GM12878 (cell line): ENCODE results near the gene PLPPR1. TPM values are rescaled to one million over a fixed set of nuclear protein-coding genes. Genes with fewer than 3 reads are reported as not detected.

Experiments
- ATAC-seq: fragments of 200-7000 bp; cut with Tn5 transposase; 3 replicates; pipeline ENCODE4 v1.9.1; 2020; ENCODE audit warnings: mild to moderate bottlenecking, moderate library complexity
- BruUV-seq: library from RNA; stranded (reverse); fragments of 400-500 nt; replicated peaks from 2 replicates; lab custom pipeline; 2021; lab: Mats Ljungman, UMichigan
- CTCF ChIA-PET: fragments of 300-600 bp; sonication (Branson Sonifier 250); formaldehyde crosslinking; extraction: SDS; loops from one replicate; lab custom pipeline; 2021; ENCODE audit warnings: inconsistent platforms; lab: Yijun Ruan, JAX
- POLR2A ChIA-PET: fragments of 350-600 bp; formaldehyde crosslinking; extraction: SDS; loops from one replicate; lab custom pipeline; 2021; ENCODE audit warnings: inconsistent platforms; lab: Charles Lee
- RAD21 ChIA-PET: fragments of 300-600 bp; sonication (Branson Sonifier 250); formaldehyde crosslinking; loops from one replicate; lab custom pipeline; 2023; ENCODE audit warnings: antibody characterized with exemption; ENCODE audit not compliant: unreplicated experiment; lab: Charles Lee
- SMC1A ChIA-PET: fragments of 300-600 bp; sonication (Branson Sonifier 250); formaldehyde crosslinking; loops from one replicate; lab custom pipeline; 2023; ENCODE audit not compliant: unreplicated experiment, uncharacterized antibody; lab: Charles Lee
- DNase-seq: peaks from one replicate; pipeline ENCODE4 v3.0.0-alpha.2; 2011; ENCODE audit warnings: low read depth, low spot score
- FAIRE-seq: peaks from 3 replicates; lab custom pipeline; 2011; peaks lifted over from hg19 to GRCh38; lab: Jason Lieb, UNC
- H2AFZ ChIP-seq: 2 replicates; pipeline ENCODE4 v1.6.0; 2011; ENCODE audit warnings: low read depth, low read length, control low read depth; ENCODE audit not compliant: control insufficient read depth
- H3K27ac ChIP-seq: 2 replicates; pipeline ENCODE4 v1.5.1; 2011; ENCODE audit warnings: control low read depth; ENCODE audit not compliant: control insufficient read depth, insufficient read depth
- H3K27me3 ChIP-seq, 2 experiments: replicated peaks in 1 of 2; 2 replicates each; pipeline versions ENCODE4 v1.6.0 to v1.6.1; 2011; ENCODE audit warnings: low read length in 1 of 2; ENCODE audit not compliant: control insufficient read depth in 2 of 2, insufficient read depth in 2 of 2
- H3K36me3 ChIP-seq, 2 experiments: 2 replicates each; pipeline ENCODE4 v1.5.1; 2011; ENCODE audit warnings: low read length in 1 of 2; ENCODE audit not compliant: control insufficient read depth in 2 of 2, insufficient read depth in 2 of 2
- H3K4me1 ChIP-seq: 2 replicates; pipeline ENCODE4 v1.6.1; 2011; ENCODE audit warnings: mild to moderate bottlenecking, low read length, moderate library complexity, mixed read lengths; ENCODE audit not compliant: control insufficient read depth, insufficient read depth
- H3K4me2 ChIP-seq: 2 replicates; pipeline ENCODE4 v1.6.0; 2011; ENCODE audit warnings: control low read depth; ENCODE audit not compliant: control insufficient read depth, insufficient read depth
- H3K4me3 ChIP-seq: fragments of 200-600 bp; sonication (generic); 2 replicates; pipeline ENCODE4 v1.5.1; 2016
- H3K79me2 ChIP-seq: 2 replicates; pipeline ENCODE4 v1.6.0; 2011; ENCODE audit warnings: low read length; ENCODE audit not compliant: control insufficient read depth, insufficient read depth
- H3K9ac ChIP-seq: 2 replicates; pipeline ENCODE4 v1.8.0; 2011; ENCODE audit warnings: low read length, control low read depth, mixed read lengths; ENCODE audit not compliant: control insufficient read depth, insufficient read depth
- H3K9me3 ChIP-seq: replicated peaks from 3 replicates; pipeline ENCODE4 v1.5.1; 2011; ENCODE audit warnings: mild to moderate bottlenecking, low read length; ENCODE audit not compliant: control insufficient read depth, insufficient read depth
- H4K20me1 ChIP-seq: 2 replicates; pipeline ENCODE4 v1.6.0; 2011; ENCODE audit not compliant: control insufficient read depth, insufficient read depth
- ESRRA ChIP-seq: IDR thresholded peaks from 2 replicates; pipeline ENCODE4 v1.6.1; 2012; ENCODE audit warnings: mild to moderate bottlenecking, low read length, improper control_type of control experiment
- EZH2 ChIP-seq: IDR thresholded peaks from 2 replicates; pipeline ENCODE4 v1.6.1; 2012; ENCODE audit warnings: low read depth, mild to moderate bottlenecking, control low read depth, inconsistent platforms, low read length, borderline replicate concordance; ENCODE audit not compliant: control insufficient read depth
- GABPA ChIP-seq: IDR thresholded peaks from 2 replicates; pipeline ENCODE4 v1.6.1; 2014; ENCODE audit warnings: antibody characterized with exemption, low read depth, mild to moderate bottlenecking, inconsistent platforms
- IRF4 ChIP-seq: IDR thresholded peaks from 2 replicates; pipeline ENCODE4 v1.6.1; 2011; ENCODE audit warnings: low read depth, low read length
- LARP7 ChIP-seq: fragments of 450-650 bp; IDR thresholded peaks from 2 replicates; pipeline ENCODE4 v1.6.1; 2017; ENCODE audit warnings: mild to moderate bottlenecking
- MEF2A ChIP-seq: IDR thresholded peaks from 2 replicates; pipeline ENCODE4 v1.6.1; 2011; ENCODE audit warnings: low read depth, mild to moderate bottlenecking, low read length, moderate library complexity; ENCODE audit not compliant: insufficient read depth
- NRF1 ChIP-seq: conservative IDR thresholded peaks from 2 replicates; pipeline ENCODE4 v1.6.1; 2011; ENCODE audit warnings: mild to moderate bottlenecking, low read depth, low read length, improper control_type of control experiment
- POLR2A ChIP-seq: IDR thresholded peaks from 2 replicates; pipeline ENCODE4 v1.6.1; 2011; ENCODE audit warnings: low read depth, mild to moderate bottlenecking, low read length
- RAD51 ChIP-seq: fragments of 450-650 bp; IDR thresholded peaks from 2 replicates; pipeline ENCODE4 v1.6.1; 2016; ENCODE audit warnings: moderate library complexity, mild to moderate bottlenecking, inconsistent platforms
- RFX5 ChIP-seq: IDR thresholded peaks from 2 replicates; pipeline ENCODE4 v1.6.1; 2011; ENCODE audit warnings: low read depth, low read length, improper control_type of control experiment
- STAT3 ChIP-seq: IDR thresholded peaks from 2 replicates; pipeline ENCODE4 v1.6.1; 2011; ENCODE audit warnings: low read depth, low read length, improper control_type of control experiment
- TARDBP ChIP-seq: IDR thresholded peaks from 2 replicates; pipeline ENCODE4 v1.6.1; 2016; ENCODE audit warnings: borderline replicate concordance
- YBX1 ChIP-seq: fragments of 450-650 bp; IDR thresholded peaks from 2 replicates; pipeline ENCODE4 v1.6.1; 2016; ENCODE audit warnings: antibody characterized with exemption
- ZBED1 ChIP-seq: IDR thresholded peaks from 2 replicates; pipeline ENCODE4 v1.6.1; 2016; ENCODE audit warnings: borderline replicate concordance
- ZNF217 ChIP-seq: fragments of 450-650 bp; IDR thresholded peaks from 2 replicates; pipeline ENCODE4 v1.6.1; 2017; ENCODE audit warnings: antibody characterized with exemption, mild to moderate bottlenecking
- ZNF622 ChIP-seq: fragments of 450-650 bp; IDR thresholded peaks from 2 replicates; pipeline ENCODE4 v1.6.1; 2017; ENCODE audit warnings: mild to moderate bottlenecking, inconsistent platforms
- WGBS: methylation state at CpG from one replicate; pipeline ENCODE4 v1.1.6; 2016; ENCODE audit warnings: low lambda C conversion rate; ENCODE audit not compliant: insufficient replicate concordance, insufficient coverage; ENCODE audit errors: missing lambda C conversion rate; 5-methylcytosine and 5-hydroxymethylcytosine counted together
- in situ Hi-C: fragments of 300-500 bp; cut with MboI; formaldehyde crosslinking; loops from 9 replicates; pipeline ENCODE4 v1.14.3; 2018; ENCODE audit warnings: mixed read lengths
- intact Hi-C: fragments of 100-400 bp; cut with micrococcal nuclease; formaldehyde crosslinking; loops from one replicate; pipeline ENCODE4 v1.14.2; 2022; ENCODE audit not compliant: unreplicated experiment
- polyA plus RNA-seq, 11 experiments: library from polyadenylated mRNA; depleted of rRNA in 4 of 11; unstranded in 6 of 11; stranded (reverse) in 5 of 11; fragments of >200 nt; fragmentation: Nextera tagmentation in 4 of 11; fragmentation: Illumina TruSeq in 1 of 11; extraction: Ambion mirVana in 4 of 11; extraction: Trizol in 1 of 11; gene quantifications; 1 replicate in 1 of 11; 2 replicates in 10 of 11; pipeline versions ENCODE4 v1.2.1 to v1.2.3, GENCODE V29; 2011 to 2016; ENCODE audit warnings: inconsistent platforms in 2 of 11, missing spikeins in 2 of 11, low read depth in 1 of 11
- total RNA-seq, 4 experiments: library from RNA; depleted of rRNA in 3 of 4; stranded (reverse); fragments of >200 nt in 3 of 4; fragmentation: Illumina TruSeq in 1 of 4; extraction: Trizol in 1 of 4; gene quantifications; 2 replicates each; pipeline versions ENCODE4 v1.2.1 to v1.2.3, GENCODE V29; 2013 to 2021
- TF ChIP-seq, protein P1 (sequence below): fragments of 450-650 bp; IDR thresholded peaks from 2 replicates; pipeline ENCODE4 v1.6.1; 2016; ENCODE audit warnings: mild to moderate bottlenecking, moderate library complexity, borderline replicate concordance

The PLPPR1 gene
- total and polyA plus RNA-seq, 10 of the 15 experiments (the other 5 are each of a cell fraction or from before 2014, with no cell fraction given): 0.69 TPM; not detected in 9

DNA sequence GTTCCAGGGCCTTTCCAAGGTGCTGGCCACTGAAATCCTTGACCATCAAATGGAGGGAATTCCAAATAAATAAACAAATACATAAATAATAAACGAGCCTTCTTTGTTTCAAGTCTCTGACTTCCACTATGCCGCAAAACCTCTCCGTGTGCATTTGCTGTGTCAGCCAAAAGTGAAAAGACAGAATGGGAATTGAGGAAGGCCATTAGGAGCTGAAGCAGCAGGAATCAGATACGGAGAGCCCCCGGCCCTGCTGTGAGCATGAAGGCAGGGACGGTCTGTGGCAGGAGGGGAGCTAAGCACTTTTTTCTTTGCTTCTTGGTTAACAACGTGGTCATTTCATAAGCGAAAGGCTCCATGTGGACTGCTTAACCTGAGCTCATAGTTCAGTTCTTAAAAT lies 26.1 kb downstream of the PLPPR1 start:
- in situ Hi-C loops (no loop called here), intact Hi-C loops (no loop called here)
- ChIA-PET SMC1A (no interaction called here), CTCF (no interaction called here), POLR2A (no interaction called here), RAD21 (no interaction called here)
- ATAC-seq (no peak), DNase-seq (no peak), FAIRE-seq (no peak)
- no peaks in the 10 kb centered on the region for H3K36me3 ChIP-seq
- H3K4me2 ChIP-seq: no peak overlapping the region
- TF ChIP-seq NRF1 (no peak), ZBED1 (no peak), ESRRA (no peak), RFX5 (no peak), EZH2 (no peak), ZNF217 (no peak), GABPA (no peak), YBX1 (no peak), RAD51 (no peak), LARP7 (no peak), MEF2A (no peak), IRF4 (no peak), POLR2A (no peak), ZNF622 (no peak), TARDBP (no peak), STAT3 (no peak)
- TF ChIP-seq, protein P1, sequence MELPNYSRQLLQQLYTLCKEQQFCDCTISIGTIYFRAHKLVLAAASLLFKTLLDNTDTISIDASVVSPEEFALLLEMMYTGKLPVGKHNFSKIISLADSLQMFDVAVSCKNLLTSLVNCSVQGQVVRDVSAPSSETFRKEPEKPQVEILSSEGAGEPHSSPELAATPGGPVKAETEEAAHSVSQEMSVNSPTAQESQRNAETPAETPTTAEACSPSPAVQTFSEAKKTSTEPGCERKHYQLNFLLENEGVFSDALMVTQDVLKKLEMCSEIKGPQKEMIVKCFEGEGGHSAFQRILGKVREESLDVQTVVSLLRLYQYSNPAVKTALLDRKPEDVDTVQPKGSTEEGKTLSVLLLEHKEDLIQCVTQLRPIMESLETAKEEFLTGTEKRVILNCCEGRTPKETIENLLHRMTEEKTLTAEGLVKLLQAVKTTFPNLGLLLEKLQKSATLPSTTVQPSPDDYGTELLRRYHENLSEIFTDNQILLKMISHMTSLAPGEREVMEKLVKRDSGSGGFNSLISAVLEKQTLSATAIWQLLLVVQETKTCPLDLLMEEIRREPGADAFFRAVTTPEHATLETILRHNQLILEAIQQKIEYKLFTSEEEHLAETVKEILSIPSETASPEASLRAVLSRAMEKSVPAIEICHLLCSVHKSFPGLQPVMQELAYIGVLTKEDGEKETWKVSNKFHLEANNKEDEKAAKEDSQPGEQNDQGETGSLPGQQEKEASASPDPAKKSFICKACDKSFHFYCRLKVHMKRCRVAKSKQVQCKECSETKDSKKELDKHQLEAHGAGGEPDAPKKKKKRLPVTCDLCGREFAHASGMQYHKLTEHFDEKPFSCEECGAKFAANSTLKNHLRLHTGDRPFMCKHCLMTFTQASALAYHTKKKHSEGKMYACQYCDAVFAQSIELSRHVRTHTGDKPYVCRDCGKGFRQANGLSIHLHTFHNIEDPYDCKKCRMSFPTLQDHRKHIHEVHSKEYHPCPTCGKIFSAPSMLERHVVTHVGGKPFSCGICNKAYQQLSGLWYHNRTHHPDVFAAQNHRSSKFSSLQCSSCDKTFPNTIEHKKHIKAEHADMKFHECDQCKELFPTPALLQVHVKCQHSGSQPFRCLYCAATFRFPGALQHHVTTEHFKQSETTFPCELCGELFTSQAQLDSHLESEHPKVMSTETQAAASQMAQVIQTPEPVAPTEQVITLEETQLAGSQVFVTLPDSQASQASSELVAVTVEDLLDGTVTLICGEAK: no peak
- H4K20me1 ChIP-seq: no peaks in the 10 kb centered on the region
- no peak overlapping the region for H2AFZ ChIP-seq
- H3K79me2 ChIP-seq: no peaks in the 10 kb centered on the region
- no peaks in the 10 kb centered on the region for H3K9me3 ChIP-seq
- no TSS peak for BruUV-seq
- H3K27me3 ChIP-seq: no peaks in the 10 kb centered on the region
- H3K4me1 ChIP-seq: no peaks in the 10 kb centered on the region
- no peak overlapping the region for H3K4me3 ChIP-seq
- no peak overlapping the region for H3K27ac ChIP-seq
- H3K9ac ChIP-seq: no peak overlapping the region
- WGBS: 28% methylated on average over 8 of the region's 8 CpGs
